Choroid plexus epithelial cell (primary cell): Measurements from ENCODE around the gene TRMT1.
"Not testable (repeated sequence)": the region's sequence is repeated elsewhere in the genome, so short reads cannot be mapped to it uniquely, and the experiment has no call there.

Experiments used
- DNase-seq: peaks from one replicate; pipeline ENCODE4 v3.0.0-alpha.2; 2010; ENCODE audit warnings: low read depth
- H3K4me3 ChIP-seq: 2 replicates; pipeline ENCODE4 v1.5.1; 2011; ENCODE audit warnings: low read depth, mild to moderate bottlenecking, control low read depth, low read length, moderate library complexity
- TF ChIP-seq, protein P1 (sequence below): conservative IDR thresholded peaks from 2 replicates; pipeline ENCODE4 v1.5.1; 2011; ENCODE audit warnings: low read depth, mild to moderate bottlenecking, control low read depth, inconsistent platforms, low read length, moderate library complexity

The TRMT1 gene

GRCh38 chr19:13116282-13117175 is at the start of gene TRMT1:
Gene TRMT1 (minus strand): TSS chr19:13116740. CDS start chr19:13116399, 341 bp downstream.
- TF ChIP-seq, protein P1, sequence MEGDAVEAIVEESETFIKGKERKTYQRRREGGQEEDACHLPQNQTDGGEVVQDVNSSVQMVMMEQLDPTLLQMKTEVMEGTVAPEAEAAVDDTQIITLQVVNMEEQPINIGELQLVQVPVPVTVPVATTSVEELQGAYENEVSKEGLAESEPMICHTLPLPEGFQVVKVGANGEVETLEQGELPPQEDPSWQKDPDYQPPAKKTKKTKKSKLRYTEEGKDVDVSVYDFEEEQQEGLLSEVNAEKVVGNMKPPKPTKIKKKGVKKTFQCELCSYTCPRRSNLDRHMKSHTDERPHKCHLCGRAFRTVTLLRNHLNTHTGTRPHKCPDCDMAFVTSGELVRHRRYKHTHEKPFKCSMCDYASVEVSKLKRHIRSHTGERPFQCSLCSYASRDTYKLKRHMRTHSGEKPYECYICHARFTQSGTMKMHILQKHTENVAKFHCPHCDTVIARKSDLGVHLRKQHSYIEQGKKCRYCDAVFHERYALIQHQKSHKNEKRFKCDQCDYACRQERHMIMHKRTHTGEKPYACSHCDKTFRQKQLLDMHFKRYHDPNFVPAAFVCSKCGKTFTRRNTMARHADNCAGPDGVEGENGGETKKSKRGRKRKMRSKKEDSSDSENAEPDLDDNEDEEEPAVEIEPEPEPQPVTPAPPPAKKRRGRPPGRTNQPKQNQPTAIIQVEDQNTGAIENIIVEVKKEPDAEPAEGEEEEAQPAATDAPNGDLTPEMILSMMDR: no peak
- H3K4me3 ChIP-seq: peak within 1 kb of the TSS; percentile 70
- DNase-seq: peak; percentile 94

DNA sequence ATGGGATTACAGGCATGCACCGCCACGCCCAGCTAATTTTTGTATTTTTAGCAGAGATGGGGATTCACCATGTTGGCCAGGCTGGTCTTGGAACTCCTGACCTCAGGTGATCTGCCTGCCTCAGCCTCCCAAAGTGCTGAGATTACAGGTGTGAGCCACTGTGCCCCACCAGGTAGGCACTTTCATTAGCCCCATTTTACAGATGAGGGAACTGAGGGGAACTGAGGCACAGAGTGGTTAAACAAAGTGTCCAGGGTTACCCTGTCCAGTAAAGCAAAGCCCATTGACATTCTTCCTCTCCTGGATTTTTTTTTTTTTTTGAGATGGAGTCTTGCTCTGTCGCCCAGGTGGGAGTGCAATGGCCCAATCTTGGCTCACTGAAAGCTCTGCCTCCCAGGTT is 49.6 kb upstream of the TRMT1 start:
- H3K4me3 ChIP-seq, DNase-seq: not testable (repeated sequence)

DNA sequence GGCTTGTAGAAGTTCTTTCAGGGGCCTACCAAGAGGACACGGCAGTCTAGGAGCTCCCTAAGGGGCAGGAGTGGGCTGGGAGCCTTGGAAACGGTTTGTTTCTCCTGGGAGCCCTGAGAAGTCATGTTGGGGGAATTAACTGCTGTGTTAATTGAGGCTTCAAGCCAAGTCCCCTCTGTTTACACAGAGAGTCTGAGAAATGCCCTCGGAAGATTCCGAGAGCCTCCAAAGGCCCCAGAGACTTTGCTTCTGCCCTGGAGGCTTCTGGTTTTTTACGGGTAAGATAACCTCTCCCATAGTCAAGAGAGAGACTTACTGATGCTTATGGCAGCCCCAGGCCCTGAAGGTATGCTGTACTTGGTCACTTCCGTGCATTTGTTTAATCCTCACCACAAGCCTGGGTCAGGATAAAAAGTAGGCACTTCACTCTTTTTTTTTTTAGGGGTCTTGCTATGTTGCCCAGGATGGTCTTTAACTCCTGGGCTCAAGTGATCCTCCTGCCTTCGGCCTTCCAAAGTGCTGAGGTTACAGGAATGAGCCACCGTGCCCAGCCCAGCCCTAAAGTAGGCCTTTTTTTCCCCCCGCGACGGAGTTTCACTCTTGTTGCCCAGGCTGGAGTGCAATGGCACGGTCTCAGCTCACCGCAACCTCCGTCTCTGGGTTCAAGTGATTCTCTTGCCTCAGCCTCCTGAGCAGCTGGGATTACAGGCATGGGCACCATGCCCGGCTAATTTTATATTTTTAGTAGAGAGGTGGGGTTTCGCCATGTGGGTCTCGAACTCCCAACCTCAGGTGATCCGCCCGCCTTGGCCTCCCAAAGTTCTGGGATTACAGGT is 48.8 kb upstream of the TRMT1 start:
- no peak overlapping the region for H3K4me3 ChIP-seq
- TF ChIP-seq, protein P1: no peak
- peak; percentile 36 for DNase-seq

DNA sequence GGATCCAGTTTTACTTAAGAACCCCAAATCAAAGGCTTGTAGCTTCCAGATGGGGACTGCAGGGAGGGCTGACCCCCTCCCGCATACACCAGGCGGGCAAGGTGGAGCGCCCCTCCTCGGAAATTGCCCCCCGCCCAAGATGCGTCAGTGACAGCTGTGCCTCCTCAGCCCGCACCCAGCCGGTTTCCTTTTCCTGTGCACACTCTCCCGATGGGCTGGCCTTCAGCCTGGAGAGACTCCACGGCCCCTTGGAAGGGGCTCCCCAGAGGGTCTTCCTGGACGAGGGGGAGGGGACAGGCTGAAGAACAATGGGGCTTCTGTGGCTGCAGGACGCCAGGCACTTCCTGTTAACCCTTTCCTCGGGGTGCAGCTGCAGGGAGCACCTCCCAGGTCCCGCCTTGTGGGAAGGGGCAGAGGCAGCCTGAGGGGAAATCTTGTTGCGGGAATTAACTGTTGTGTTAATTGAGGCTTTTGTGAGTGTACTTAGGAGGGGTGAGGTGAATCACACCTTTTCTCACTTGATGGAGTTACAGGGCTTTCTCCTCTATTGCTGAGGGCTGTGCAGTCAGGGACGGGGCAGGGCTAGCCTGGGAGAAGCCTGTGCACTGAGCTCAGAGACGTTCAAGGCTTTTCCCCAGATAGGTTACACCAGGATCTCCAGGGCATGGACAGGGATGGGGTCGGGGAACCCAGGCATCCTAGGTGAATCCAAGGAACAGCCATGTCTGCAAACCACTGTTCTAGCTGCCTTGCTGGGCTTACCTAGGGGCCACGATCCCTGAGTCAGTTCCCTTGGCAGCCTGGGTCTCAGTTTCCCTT is 48.0 kb upstream of the TRMT1 start:
- H3K4me3 ChIP-seq: peak overlapping the region; percentile 34
- DNase-seq: no peak
- TF ChIP-seq, protein P1: no peak

DNA sequence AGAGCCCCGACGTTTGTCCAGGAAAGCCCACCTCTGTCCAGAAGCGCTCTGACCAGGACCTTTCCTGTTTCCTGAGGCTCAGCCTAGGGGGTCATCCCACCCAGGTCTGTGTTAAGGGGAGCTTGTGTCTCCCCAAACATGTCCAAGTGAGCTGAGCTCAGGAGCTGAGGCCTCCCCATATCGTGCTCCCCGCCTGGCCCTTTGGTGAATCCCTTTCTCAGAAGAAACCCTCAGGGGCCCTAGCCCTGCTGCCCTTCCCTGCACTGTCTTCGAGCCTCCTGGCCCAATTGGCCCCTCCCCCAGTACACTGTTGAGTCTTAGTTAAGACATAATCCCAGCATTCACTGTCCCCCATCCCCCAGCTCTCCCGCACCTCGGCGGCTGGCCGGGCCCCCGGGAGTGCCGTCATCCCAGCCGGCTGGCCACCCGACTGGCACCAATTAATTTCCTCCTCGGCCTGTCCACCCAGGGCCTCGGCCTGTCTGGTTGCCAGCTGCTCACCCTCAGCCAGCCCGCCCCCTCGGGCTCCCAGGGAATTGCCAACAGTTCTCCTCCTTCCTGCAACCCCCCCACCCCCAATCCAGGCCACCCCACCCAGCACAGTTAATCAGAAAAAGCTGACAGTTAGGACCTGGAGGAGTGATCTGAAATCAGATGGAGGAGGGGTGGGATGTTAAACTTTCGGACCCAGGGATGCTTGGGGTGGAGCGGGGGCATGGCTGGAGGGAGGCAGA is 47.2 kb upstream of the TRMT1 start:
- DNase-seq: peak; percentile 68

GRCh38 chr19:13162724-13163608 is 46.4 kb upstream of the TRMT1 start:
- H3K4me3 ChIP-seq: peak overlapping the region; percentile 51
- peak; percentile 98 for DNase-seq
- TF ChIP-seq, protein P1: no peak

More for the DNA sequence above, 47.2 kb upstream of the TRMT1 start:
- peak overlapping the region; percentile 34 for H3K4me3 ChIP-seq
- TF ChIP-seq, protein P1: no peak
